ENCODE results near the gene PTPRCAP. TPM values are rescaled to one million over a fixed set of nuclear protein-coding genes. Genes with fewer than 3 reads are reported as not detected.

The PTPRCAP gene
- polyA plus RNA-seq, 1 of the 3 experiments (the other 2 are of a cell fraction) = 1.4 TPM

GRCh38 chr11:67421430-67422031, 16.0 kb downstream of the PTPRCAP start (continued):
- TF ChIP-seq MXI1 (IDR thresholded peaks at IDR 0.05; ENCODE audit: low read depth, low read length) (no peak), RCOR1 (IDR thresholded peaks at IDR 0.05; ENCODE audit: low read length) (no peak), JUND (IDR thresholded peaks at IDR 0.05) (no peak), CTCF (IDR thresholded peaks at IDR 0.05) (no peak)
- TF ChIP-seq, protein P1, sequence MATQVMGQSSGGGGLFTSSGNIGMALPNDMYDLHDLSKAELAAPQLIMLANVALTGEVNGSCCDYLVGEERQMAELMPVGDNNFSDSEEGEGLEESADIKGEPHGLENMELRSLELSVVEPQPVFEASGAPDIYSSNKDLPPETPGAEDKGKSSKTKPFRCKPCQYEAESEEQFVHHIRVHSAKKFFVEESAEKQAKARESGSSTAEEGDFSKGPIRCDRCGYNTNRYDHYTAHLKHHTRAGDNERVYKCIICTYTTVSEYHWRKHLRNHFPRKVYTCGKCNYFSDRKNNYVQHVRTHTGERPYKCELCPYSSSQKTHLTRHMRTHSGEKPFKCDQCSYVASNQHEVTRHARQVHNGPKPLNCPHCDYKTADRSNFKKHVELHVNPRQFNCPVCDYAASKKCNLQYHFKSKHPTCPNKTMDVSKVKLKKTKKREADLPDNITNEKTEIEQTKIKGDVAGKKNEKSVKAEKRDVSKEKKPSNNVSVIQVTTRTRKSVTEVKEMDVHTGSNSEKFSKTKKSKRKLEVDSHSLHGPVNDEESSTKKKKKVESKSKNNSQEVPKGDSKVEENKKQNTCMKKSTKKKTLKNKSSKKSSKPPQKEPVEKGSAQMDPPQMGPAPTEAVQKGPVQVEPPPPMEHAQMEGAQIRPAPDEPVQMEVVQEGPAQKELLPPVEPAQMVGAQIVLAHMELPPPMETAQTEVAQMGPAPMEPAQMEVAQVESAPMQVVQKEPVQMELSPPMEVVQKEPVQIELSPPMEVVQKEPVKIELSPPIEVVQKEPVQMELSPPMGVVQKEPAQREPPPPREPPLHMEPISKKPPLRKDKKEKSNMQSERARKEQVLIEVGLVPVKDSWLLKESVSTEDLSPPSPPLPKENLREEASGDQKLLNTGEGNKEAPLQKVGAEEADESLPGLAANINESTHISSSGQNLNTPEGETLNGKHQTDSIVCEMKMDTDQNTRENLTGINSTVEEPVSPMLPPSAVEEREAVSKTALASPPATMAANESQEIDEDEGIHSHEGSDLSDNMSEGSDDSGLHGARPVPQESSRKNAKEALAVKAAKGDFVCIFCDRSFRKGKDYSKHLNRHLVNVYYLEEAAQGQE (IDR thresholded peaks at IDR 0.05; ENCODE audit: low read depth, low read length) = no peak

- Histone ChIP-seq H3K36me3 (replicated peaks in 1 of 2; ENCODE audit: control insufficient read depth in 1 of 2, insufficient read depth in 2 of 2, low read length in 1 of 2) (no peaks in the 10 kb centered on the region), H4K20me1 (ENCODE audit: insufficient read depth) (no peaks in the 10 kb centered on the region), H3K79me2 (ENCODE audit: insufficient read depth) (no peaks in the 10 kb centered on the region), H3K27me3 (ENCODE audit: insufficient read depth) (no peaks in the 10 kb centered on the region), H3K9ac (peak overlapping the region; percentile 49; the same call in 1 of the 2 replicates), H2AFZ (ENCODE audit: low read depth) (0 out of 2 replicates have a peak overlapping the region, but pooled peaks have one; percentile 14), H3K4me3 (ENCODE audit: low read depth in 2 of 2, low read length in 1 of 2) (peak overlapping the region; percentile 63 to 66), H3K9me3 (no peaks in the 10 kb centered on the region), H3K4me1 (ENCODE audit: control insufficient read depth in 1 of 2, insufficient read depth in 2 of 2, low read depth in 1 of 2, low read length in 1 of 2) (peaks cover 6 to 8% of the 10 kb centered on the region in 2 experiments; a peak in 2 of 4 replicates), H3K4me2 (peak overlapping the region; percentile 68), H3K9me2 (no peaks in the 10 kb centered on the region), H3K27ac (ENCODE audit: low read depth in 2 of 2, low read length in 1 of 2) (peak overlapping the region in 1 of 2 experiments; percentile 64; a peak in 1 of 4 replicates), H3F3A (replicated peaks; ENCODE audit: insufficient read depth) (no peaks in the 10 kb centered on the region)
- ChIA-PET CTCF (interaction anchor here (0.8 to 2.7 kb wide), 3 partner anchors 14 to 38 kb away, joined by 3 to 17 read pairs (median 3); partner anchors contain the start of gene PPP1CA), POLR2A (interaction anchor here (0.5 to 1.3 kb wide), 4 partner anchors 25 to 1108 kb away, joined by 3 to 4 read pairs (median 3); partner anchors contain the start of genes GSTP1 and RAD9A)
- WGBS (ENCODE audit: low lambda C conversion rate) = 0% methylated on average over 18 of the region's 97 CpGs
- DNase-seq = peak; percentile 100
- TF ChIP-seq GABPA (IDR thresholded peaks at IDR 0.05; ENCODE audit: low read depth) = no peak
- TF ChIP-seq, protein P2, sequence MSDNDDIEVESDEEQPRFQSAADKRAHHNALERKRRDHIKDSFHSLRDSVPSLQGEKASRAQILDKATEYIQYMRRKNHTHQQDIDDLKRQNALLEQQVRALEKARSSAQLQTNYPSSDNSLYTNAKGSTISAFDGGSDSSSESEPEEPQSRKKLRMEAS (IDR thresholded peaks at IDR 0.05; ENCODE audit: low read depth) = peak; percentile 53; the same call in 1 of the 2 replicates
- TF ChIP-seq POLR2AphosphoS5 (IDR thresholded peaks at IDR 0.05; ENCODE audit: low read depth, low read length) = no peak
- peak; percentile 25 for TF ChIP-seq NRF1 (IDR thresholded peaks at IDR 0.05; ENCODE audit: low read depth, low read length)
- TF ChIP-seq USF2 (IDR thresholded peaks at IDR 0.05; ENCODE audit: borderline replicate concordance, low read depth, low read length) = no peak
- TF ChIP-seq, protein P3, sequence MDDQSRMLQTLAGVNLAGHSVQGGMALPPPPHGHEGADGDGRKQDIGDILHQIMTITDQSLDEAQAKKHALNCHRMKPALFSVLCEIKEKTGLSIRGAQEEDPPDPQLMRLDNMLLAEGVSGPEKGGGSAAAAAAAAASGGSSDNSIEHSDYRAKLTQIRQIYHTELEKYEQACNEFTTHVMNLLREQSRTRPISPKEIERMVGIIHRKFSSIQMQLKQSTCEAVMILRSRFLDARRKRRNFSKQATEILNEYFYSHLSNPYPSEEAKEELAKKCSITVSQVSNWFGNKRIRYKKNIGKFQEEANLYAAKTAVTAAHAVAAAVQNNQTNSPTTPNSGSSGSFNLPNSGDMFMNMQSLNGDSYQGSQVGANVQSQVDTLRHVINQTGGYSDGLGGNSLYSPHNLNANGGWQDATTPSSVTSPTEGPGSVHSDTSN (IDR thresholded peaks at IDR 0.05) = no peak
- no peak for TF ChIP-seq CHD2 (IDR thresholded peaks at IDR 0.05; ENCODE audit: low read length, partially characterized antibody)
- peak; percentile 90; the same call in 1 of the 2 replicates for TF ChIP-seq MXI1 (IDR thresholded peaks at IDR 0.05; ENCODE audit: low read depth, low read length)
- TF ChIP-seq SMC3 (IDR thresholded peaks at IDR 0.05; ENCODE audit: low read depth, low read length) = no peak
- no peak for TF ChIP-seq GATA2 (CRISPR knock-in tag; IDR thresholded peaks at IDR 0.05)
- TF ChIP-seq RAD21 (IDR thresholded peaks at IDR 0.05; ENCODE audit: low read length) = no peak
- TF ChIP-seq, protein P4, sequence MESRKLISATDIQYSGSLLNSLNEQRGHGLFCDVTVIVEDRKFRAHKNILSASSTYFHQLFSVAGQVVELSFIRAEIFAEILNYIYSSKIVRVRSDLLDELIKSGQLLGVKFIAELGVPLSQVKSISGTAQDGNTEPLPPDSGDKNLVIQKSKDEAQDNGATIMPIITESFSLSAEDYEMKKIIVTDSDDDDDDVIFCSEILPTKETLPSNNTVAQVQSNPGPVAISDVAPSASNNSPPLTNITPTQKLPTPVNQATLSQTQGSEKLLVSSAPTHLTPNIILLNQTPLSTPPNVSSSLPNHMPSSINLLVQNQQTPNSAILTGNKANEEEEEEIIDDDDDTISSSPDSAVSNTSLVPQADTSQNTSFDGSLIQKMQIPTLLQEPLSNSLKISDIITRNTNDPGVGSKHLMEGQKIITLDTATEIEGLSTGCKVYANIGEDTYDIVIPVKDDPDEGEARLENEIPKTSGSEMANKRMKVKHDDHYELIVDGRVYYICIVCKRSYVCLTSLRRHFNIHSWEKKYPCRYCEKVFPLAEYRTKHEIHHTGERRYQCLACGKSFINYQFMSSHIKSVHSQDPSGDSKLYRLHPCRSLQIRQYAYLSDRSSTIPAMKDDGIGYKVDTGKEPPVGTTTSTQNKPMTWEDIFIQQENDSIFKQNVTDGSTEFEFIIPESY (IDR thresholded peaks at IDR 0.05; ENCODE audit: borderline replicate concordance, low read depth) = no peak
- no peak for TF ChIP-seq FOSL2 (IDR thresholded peaks at IDR 0.05; ENCODE audit: borderline replicate concordance, low read depth)
Measured at GRCh38 chr11:67420646-67421429, 16.6 kb downstream of the PTPRCAP start.
